HG03135 (cell line): ENCODE data around the gene CUX1.

Source experiments
- ATAC-seq: cut with Tn5 transposase; IDR thresholded peaks from one replicate; pipeline ENCODE4 v1.9.1; 2021; ENCODE audit warnings: mild to moderate bottlenecking, moderate library complexity; ENCODE audit not compliant: unreplicated experiment

CUX1 gene

GRCh38 chr7:101952355-101953247, 135.2 kb downstream of the CUX1 start:
- no peak for ATAC-seq

GRCh38 chr7:101953248-101953819, 135.9 kb downstream of the CUX1 start:
- ATAC-seq: no peak

GRCh38 chr7:101954499-101954898, 137.1 kb downstream of the CUX1 start:
- ATAC-seq: no peak

- no peak for ATAC-seq
Observed at GRCh38 chr7:101956130-101956529, 138.7 kb downstream of the CUX1 start.

GRCh38 chr7:101957744-101958525, 140.5 kb downstream of the CUX1 start:
- no peak for ATAC-seq

- ATAC-seq: no peak
Observed at GRCh38 chr7:101959342-101959741, 141.9 kb downstream of the CUX1 start.

DNA sequence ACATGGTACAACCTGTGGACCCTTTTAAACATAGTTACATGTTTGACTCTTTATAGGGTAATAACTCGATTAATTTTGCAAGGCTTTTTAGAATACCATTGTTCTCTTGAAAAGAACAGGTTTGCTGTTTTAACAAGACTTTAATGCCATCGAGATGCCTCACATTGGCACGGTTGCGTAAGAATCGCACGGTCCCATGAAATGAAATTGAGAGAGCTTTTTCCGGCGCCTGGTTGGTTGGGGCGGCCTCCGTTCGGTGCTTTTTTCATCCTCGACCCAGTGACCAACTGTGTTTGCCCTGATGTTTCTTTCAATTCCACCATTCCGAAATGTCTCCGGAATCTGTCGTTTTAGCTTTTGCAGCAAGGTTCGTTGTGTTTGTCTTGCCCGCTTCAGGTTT, 142.4 kb downstream of the CUX1 start:
- no peak for ATAC-seq

- ATAC-seq: no peak
Observed at GRCh38 chr7:101960323-101960722, 142.9 kb downstream of the CUX1 start.

DNA sequence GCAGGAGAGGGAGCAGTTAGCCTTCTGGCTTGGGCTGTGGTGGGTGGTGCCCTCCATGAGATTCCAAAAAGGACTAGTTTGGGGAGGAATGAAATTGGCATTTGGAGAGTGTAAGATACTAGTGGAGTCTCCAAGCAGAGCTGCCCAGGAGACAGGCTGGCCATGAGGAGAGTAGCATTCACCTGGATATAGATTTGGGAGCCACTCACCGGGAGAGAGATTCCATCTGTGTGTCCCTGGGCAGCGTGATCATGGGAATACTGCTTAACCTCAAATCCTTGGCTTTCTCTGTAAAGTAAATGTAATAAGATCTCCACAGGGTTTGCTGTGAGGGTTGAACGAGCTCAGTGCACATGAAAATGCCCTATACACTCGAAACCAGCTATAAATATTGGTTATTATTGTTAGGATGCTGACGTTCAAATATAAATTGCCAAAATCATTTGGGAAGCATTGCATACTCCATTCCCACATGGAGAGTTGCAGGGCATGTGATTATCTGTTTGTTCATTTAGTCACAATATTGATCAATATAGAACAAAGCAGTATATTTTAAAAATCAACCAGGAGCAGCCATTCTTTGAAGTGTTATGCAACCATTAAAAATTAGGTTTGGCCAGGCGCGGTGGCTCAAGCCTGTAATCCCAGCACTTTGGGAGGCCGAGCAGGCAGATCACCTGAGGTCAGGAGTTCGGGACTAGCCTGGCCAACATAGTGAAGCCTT, 143.7 kb downstream of the CUX1 start:
- ATAC-seq: no peak

GRCh38 chr7:101961811-101962210, 144.4 kb downstream of the CUX1 start:
- ATAC-seq: no peak

- no peak for ATAC-seq
Observed at GRCh38 chr7:101963693-101964092, 146.3 kb downstream of the CUX1 start.

DNA sequence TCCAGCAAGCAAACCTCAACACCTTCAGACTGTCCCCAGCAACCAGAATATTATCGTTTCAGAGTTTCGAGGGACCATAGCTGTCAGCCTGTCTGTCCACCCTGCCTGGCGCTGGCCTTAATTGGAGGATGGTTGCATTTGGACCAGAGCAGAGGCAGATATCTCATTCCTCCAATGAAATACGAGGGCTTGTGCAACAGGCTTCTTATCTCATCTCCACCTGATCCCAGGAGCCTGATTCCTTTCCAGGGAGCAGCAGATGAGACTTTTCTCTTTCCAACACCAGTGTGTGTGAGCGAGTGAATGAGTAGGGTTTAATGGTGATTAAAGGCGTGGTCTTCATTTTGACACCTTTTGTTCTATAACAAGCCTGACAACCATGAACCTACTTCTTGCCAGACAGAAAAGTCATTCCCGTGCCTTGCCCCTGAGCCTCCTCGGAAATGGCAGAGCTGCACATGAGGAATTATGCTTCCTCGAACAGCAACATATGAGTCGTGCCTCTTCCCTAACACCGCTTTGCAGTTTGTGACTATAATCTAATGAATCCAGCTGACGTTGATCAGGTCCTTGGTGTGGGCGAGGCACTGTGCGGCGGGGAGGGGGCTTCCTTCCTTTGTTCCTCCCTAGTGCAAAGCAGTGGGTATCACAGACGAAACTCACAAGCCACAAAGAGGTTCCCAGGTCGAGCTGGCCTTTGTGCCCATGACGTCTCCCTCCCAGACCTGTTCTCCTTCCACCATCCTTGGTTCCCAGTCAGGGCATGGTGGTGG, 147.4 kb downstream of the CUX1 start:
- no peak for ATAC-seq

GRCh38 chr7:101968720-101969466, 151.5 kb downstream of the CUX1 start:
- ATAC-seq: no peak

GRCh38 chr7:101969997-101970585, 152.7 kb downstream of the CUX1 start:
- no peak for ATAC-seq

DNA sequence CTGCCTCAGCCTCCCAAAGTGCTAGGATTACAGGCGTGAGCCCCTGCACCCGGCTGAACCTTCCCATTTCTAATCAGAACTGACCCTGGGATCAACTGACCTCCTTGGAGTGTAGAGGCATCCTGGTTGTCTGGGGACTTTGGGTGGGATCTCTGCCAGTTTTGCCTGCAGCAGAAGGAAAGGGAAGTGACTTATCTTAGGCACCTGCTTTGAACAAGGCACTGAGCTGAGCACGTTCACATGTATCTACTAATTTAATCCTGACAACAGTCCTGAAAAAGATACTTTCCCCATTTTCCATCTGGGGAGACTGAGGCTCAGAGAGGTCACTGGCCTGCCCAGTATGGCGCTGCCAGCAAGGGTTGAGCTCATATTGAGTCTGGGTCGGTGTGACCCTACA, 153.4 kb downstream of the CUX1 start:
- no peak for ATAC-seq

DNA sequence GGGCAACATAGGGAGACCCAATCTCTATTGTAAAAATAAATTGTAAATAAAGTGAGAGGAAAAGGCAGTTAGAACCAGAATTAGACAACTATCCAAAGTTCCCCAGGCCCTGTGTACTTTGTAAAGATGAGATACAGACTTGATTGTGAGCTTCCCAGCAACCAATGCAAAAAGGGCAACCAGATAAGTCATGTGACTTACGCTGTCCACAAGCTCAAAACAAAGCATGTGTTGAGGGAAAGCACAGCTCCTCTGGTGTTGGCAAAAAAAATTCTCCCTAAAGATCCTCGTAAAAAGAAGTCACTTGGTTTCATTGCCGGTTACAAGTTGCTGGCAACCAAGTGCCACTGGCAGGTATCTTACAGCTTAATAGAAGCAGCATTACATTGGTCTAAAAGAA, 154.0 kb downstream of the CUX1 start:
- ATAC-seq: no peak

DNA sequence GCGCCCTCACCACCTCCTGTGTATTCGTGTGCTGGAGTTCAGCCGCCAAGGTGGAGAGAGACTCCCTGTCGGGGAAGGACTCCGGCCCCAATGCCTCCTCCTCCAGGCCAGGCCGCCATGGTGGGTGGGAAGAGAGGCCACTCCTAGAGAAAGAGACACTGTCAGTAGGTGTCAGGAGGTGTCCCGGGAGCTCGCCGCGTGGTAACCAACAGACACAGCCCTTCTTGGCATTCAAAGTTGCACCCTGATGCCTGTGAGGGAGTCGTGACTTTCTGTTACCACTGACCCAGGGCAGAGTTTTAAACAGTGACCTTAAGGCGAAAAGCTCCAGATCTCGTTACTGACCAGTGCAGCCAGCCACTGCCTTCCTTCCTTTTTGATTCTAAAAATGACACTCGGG, 155.2 kb downstream of the CUX1 start:
- ATAC-seq: no peak

DNA sequence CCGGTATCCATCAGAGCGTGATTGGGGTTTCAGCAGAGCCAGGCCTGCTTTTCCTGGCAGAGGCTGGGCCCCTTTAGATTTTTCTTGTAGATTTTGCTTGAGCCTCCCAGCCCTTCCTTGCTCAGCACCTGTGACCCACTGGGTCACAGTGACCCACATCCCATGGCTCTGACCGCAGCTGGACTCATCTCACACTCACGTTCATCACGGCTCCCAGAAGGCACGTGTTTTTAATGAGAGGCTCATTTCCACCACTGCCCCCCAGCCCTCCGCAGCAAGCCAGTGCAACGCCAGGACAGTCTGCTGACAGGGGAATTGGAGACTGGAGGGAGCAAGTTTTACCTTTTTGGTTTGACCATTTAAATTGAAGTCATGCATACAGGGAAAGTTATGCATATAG, 155.7 kb downstream of the CUX1 start:
- ATAC-seq: no peak

- no peak for ATAC-seq
Observed at GRCh38 chr7:101974393-101974792, 157.0 kb downstream of the CUX1 start.
